Fibroblast of pulmonary artery (primary cell): Measurements from ENCODE around the gene STIM1.
"Not testable (repeated sequence)": the region's sequence is repeated elsewhere in the genome, so short reads cannot be mapped to it uniquely, and the experiment has no call there.

Source experiments
- DNase-seq: peaks from one replicate; pipeline ENCODE4 v3.0.0-alpha.2; 2010; ENCODE audit warnings: low read depth
- H3K4me3 ChIP-seq: replicated peaks from 2 replicates; pipeline ENCODE4 v1.5.1; 2011; ENCODE audit warnings: low read depth, mild to moderate bottlenecking, control low read depth, low read length, moderate library complexity
- CTCF ChIP-seq: IDR thresholded peaks from 2 replicates; pipeline ENCODE4 v1.5.1; 2011; ENCODE audit warnings: mild to moderate bottlenecking, control low read depth, low read length, inconsistent platforms; ENCODE audit errors: missing control alignments

STIM1 gene

GRCh38 chr11:3893311-3893710, 37.8 kb downstream of the STIM1 start:
- TF ChIP-seq CTCF, result no peak
- H3K4me3 ChIP-seq, result no peak overlapping the region
- no peak for DNase-seq

GRCh38 chr11:3894128-3894731, 38.8 kb downstream of the STIM1 start:
- TF ChIP-seq CTCF, result no peak
- H3K4me3 ChIP-seq, result no peak overlapping the region
- peak; percentile 18 for DNase-seq

- H3K4me3 ChIP-seq, result no peak overlapping the region
These were observed 41.2 kb downstream of the STIM1 start for GRCh38 chr11:3896644-3897043.

GRCh38 chr11:3900230-3900629, 44.8 kb downstream of the STIM1 start:
- not testable (repeated sequence) for DNase-seq, H3K4me3 ChIP-seq

More at GRCh38 chr11:3896644-3897043, 41.2 kb downstream of the STIM1 start:
- no peak for DNase-seq
- no peak for TF ChIP-seq CTCF

- no peak overlapping the region for H3K4me3 ChIP-seq
- no peak for TF ChIP-seq CTCF
- no peak for DNase-seq
These were observed 46.0 kb downstream of the STIM1 start for GRCh38 chr11:3901249-3902025.

- no peak overlapping the region for H3K4me3 ChIP-seq
- DNase-seq, result no peak
- no peak for TF ChIP-seq CTCF
These were observed 47.0 kb downstream of the STIM1 start for GRCh38 chr11:3902441-3902840.

- no peak overlapping the region for H3K4me3 ChIP-seq
- TF ChIP-seq CTCF, result no peak
- DNase-seq, result peak; percentile 49
These were observed 47.9 kb downstream of the STIM1 start for GRCh38 chr11:3903207-3903896.
